Testis (tissue), 2 donors: ENCODE measurements around the gene SLC1A1.

ENCODE experiments used
- POLR2A ChIP-seq: fragments of 450-650 bp; IDR thresholded peaks from one replicate; pipeline ENCODE4 v1.6.1; 2017; ENCODE audit warnings: antibody characterized with exemption, mild to moderate bottlenecking, moderate library complexity
- TF ChIP-seq, protein P1 (sequence below), 3 experiments: fragments of 450-650 bp in 2 of 3; fragments of 200-600 bp in 1 of 3; sonication (generic) in 1 of 3; IDR thresholded peaks; one replicate each; pipeline ENCODE4 v1.5.1; 2016 to 2019; ENCODE audit warnings: antibody characterized with exemption in 3 of 3, mild to moderate bottlenecking in 2 of 3, moderate library complexity in 1 of 3

DNA sequence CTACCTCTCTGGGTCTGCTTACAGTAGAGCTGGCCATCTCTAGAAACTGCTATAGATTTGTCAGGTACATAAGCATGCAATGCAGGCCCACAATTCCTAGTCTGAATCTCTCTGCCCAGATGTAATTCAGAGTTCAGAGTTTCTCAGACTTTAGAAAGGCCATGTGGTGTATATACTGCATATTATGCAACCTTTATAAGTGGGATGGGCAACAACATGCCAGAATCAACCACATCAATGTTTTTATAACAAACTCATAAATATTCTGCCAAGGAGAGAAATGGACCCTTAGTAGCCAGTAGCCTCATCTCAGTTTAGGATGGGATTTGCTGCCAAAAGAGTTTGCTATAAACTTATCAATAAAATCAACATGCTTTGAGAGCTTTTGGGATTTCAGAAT is 78.8 kb downstream of the SLC1A1 start:
- TF ChIP-seq, protein P1, sequence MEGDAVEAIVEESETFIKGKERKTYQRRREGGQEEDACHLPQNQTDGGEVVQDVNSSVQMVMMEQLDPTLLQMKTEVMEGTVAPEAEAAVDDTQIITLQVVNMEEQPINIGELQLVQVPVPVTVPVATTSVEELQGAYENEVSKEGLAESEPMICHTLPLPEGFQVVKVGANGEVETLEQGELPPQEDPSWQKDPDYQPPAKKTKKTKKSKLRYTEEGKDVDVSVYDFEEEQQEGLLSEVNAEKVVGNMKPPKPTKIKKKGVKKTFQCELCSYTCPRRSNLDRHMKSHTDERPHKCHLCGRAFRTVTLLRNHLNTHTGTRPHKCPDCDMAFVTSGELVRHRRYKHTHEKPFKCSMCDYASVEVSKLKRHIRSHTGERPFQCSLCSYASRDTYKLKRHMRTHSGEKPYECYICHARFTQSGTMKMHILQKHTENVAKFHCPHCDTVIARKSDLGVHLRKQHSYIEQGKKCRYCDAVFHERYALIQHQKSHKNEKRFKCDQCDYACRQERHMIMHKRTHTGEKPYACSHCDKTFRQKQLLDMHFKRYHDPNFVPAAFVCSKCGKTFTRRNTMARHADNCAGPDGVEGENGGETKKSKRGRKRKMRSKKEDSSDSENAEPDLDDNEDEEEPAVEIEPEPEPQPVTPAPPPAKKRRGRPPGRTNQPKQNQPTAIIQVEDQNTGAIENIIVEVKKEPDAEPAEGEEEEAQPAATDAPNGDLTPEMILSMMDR (IDR thresholded peaks at IDR 0.05): no peak
- TF ChIP-seq POLR2A: no peak
